Fibroblast of mammary gland (primary cell): ENCODE measurements around the gene CWC15.

ENCODE experiments used
- DNase-seq: peaks from one replicate; pipeline ENCODE4 v3.0.0-alpha.2; 2010; ENCODE audit warnings: low read depth
- H3K4me3 ChIP-seq: 2 replicates; pipeline ENCODE4 v1.5.1; 2011; ENCODE audit warnings: low read depth, mild to moderate bottlenecking, low read length, moderate library complexity; ENCODE audit not compliant: control insufficient read depth
- TF ChIP-seq, protein P1 (sequence below): conservative IDR thresholded peaks from 2 replicates; pipeline ENCODE4 v1.5.1; 2011; ENCODE audit warnings: low read depth, low read length, inconsistent platforms; ENCODE audit not compliant: control insufficient read depth, insufficient read depth

The CWC15 gene

DNA sequence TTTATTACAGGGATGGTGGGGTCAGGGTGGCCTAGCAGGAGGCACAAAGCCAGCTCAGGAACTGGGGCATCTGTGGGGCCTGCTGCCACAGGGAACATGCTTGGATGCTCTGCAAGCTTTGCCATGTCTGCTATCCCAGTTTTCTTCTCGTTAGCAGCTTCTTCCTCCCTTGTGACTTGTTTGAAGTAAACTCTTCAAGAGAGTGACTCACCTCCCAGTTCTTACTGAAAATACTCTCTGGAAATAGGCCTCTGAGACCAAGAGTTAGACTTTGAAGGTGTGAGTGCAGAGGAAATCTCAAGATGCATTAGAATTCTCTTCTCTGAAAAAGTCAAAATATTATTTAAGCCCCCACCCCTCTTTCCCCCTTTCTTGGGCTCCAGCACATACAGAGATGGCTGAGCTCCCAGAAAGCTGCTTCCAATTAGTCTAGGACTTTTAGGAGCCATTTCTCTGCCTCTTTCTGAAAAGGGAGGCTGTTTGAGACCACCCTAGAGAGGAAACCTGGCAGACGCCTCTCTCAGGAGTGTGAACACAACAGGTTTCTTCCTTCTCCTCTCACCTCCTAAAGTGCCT is 15.1 kb downstream of the CWC15 start:
- peak; percentile 76 for DNase-seq
- TF ChIP-seq, protein P1, sequence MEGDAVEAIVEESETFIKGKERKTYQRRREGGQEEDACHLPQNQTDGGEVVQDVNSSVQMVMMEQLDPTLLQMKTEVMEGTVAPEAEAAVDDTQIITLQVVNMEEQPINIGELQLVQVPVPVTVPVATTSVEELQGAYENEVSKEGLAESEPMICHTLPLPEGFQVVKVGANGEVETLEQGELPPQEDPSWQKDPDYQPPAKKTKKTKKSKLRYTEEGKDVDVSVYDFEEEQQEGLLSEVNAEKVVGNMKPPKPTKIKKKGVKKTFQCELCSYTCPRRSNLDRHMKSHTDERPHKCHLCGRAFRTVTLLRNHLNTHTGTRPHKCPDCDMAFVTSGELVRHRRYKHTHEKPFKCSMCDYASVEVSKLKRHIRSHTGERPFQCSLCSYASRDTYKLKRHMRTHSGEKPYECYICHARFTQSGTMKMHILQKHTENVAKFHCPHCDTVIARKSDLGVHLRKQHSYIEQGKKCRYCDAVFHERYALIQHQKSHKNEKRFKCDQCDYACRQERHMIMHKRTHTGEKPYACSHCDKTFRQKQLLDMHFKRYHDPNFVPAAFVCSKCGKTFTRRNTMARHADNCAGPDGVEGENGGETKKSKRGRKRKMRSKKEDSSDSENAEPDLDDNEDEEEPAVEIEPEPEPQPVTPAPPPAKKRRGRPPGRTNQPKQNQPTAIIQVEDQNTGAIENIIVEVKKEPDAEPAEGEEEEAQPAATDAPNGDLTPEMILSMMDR: no peak
- no peak overlapping the region for H3K4me3 ChIP-seq

DNA sequence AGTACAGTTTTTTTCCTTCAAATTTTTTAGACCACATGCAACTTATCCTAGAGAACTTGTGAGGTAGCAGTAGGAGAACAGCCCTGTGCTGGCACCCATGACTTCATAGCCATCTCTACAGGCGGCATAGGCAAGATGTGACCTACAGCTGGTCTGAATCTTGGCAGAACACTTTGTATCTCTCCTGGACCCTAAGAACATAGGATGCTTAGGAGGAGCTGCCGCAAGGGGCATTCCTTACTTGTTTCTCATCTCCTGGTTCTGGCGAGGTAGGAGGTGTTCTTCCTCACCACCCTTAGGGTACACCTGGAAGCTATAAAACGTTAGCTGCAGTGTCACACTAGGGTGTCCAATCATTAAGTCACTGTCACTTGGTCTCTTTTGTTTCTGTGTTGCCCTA is 16.4 kb downstream of the CWC15 start:
- DNase-seq: peak; percentile 23
- TF ChIP-seq, protein P1: no peak
- no peak overlapping the region for H3K4me3 ChIP-seq

DNA sequence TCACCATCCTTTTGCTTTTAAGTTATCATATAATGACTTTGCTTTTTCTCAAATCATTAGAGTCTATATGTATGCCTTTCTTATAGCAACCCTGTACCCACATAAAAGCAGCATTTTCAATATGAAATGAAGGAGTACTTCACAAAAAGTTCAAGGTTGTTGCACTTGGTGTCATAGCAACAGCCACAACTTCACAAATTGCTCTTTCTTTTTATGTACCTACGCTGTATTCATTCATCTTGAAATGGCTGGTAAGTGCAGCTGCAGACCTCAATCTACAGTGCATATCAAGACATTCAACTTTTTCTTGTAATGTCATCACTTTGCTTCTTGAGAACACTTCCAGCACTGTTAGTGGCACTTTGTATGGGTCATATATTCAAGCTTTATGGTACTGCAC is 18.6 kb downstream of the CWC15 start:
- no peak for DNase-seq
- H3K4me3 ChIP-seq: no peak overlapping the region
- TF ChIP-seq, protein P1: no peak

DNA sequence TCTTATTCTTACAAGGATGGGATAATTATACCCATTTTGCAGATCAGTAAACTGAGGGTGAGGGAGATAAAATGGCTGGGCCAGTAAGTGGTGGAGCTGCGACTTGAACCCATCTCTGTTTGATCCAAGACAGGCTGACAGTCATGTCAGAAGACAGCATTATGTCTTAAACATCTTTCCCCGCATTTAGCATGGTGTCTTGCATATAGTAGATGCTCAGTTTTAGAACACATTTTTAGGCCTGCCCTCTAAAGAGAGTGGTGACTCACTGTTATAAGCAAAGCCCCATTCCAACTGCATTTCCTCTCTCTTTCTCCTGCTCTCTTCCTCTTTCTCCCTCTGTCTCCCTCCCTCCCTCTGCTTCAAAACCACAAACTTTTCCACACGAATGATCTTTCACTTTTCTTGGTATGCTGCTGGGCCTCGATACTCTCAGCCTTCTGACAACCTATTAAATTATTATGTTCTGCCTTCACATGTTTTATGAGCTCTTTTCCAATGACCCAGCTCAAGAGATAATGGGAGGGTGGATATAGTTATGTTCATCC is 25.2 kb downstream of the CWC15 start:
- TF ChIP-seq, protein P1: no peak
- peak; percentile 73 for DNase-seq
- H3K4me3 ChIP-seq: no peak overlapping the region

DNA sequence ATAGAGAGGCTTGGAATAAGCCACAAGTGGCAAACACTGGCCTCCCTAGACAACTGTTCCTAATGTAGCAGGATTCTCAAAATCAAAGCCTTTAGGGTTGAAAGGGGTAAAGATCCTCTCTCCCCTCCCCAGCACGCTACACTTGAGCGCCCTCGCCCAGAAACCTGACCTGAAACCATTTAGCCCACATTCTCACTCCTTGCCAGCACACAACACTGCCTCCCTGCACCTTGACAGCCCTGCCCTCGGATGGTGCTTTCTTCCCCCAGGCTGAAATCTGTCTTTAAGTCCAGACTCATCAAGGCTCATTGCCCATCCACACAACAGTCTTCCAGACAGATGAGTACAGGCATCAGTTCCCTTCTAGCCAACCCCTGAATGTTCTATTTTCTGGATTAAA is 26.5 kb downstream of the CWC15 start:
- no peak for DNase-seq
- TF ChIP-seq, protein P1: no peak
- H3K4me3 ChIP-seq: no peak overlapping the region

DNA sequence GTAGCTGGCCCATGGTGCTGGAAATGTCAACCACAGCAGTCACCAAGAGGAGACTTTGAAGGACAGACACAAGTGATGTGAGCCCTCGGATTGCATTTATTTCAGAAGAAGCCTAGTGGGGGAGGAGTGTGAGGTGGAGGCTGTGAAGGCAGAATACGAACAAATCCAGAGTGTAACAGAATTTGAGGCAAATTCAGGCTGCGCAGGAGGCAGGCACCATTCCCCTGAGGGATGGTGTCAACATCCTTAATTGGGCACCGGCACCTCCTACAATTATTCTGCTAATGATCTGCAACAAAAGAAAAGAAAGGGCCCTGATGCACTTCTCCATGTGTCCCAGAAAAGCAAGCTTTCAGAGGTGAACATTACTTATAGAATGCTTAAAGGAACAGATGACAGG is 32.2 kb downstream of the CWC15 start:
- no peak overlapping the region for H3K4me3 ChIP-seq
- no peak for DNase-seq
- TF ChIP-seq, protein P1: no peak
